A549 (cell line): ENCODE data around the gene ADAM12.

Experiments
- MYC ChIP-seq: IDR thresholded peaks from 2 replicates; pipeline ENCODE4 v1.6.1; 2012; ENCODE audit warnings: mild to moderate bottlenecking, inconsistent platforms, low read length, improper control_type of control experiment, borderline replicate concordance
- RAD21 ChIP-seq, 2 experiments: fragments of >200 bp in 1 of 2; sonication (Bioruptor Twin) in 1 of 2; formaldehyde crosslinking in 1 of 2; IDR thresholded peaks in 1 of 2; conservative IDR thresholded peaks in 1 of 2; 2 replicates in 1 of 2; 3 replicates in 1 of 2; pipeline ENCODE4 v1.6.1; 2012 to 2018; ENCODE audit warnings: inconsistent platforms in 1 of 2
- ZFP36 ChIP-seq: fragments of 450-650 bp; IDR thresholded peaks from 2 replicates; pipeline ENCODE4 v1.6.1; 2014; ENCODE audit warnings: borderline replicate concordance; ENCODE audit not compliant: partially characterized antibody
- TF ChIP-seq, protein P1 (sequence below): fragments of >200 bp; sonication (Bioruptor Twin); formaldehyde crosslinking; IDR thresholded peaks from 3 replicates; pipeline ENCODE4 v1.5.1; 2016

DNA sequence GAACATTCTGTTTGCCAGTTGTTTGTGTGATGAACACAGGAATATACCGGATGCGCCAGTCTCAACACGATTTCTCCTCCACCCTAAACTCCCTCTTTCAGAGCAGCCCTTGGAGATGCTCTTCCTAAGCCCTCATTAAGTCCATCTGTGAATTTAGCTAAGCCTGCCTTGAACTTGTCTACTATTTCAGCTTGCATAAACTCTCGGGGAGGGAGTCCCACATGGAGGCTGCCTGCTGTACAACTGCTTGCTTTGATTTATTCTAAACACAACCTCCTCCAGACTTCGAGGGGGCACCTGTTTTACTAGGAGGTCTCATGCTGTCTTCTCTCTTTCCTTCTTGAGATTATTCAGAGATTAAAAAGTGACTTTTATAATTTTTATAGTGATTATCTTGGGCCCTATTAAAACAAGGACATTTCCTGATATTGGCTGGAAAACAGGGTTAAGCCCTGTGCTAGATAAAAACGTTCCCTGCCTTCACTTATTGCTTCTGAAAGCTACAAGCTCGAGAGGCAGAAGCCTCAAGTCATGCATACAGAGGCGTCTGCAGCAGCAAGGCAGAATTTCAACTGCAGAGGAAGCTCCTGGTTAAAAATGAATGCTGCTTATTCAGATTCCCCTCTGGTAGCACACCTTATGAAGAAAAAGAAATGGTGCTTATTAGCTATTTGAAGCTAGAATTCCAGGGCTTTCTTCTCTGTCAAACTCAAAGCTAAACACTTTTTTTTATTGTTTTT lies 317.6 kb downstream of the ADAM12 start:
- TF ChIP-seq MYC (no peak), ZFP36 (no peak), RAD21 (conservative IDR thresholded peaks at IDR 0.05 in 1 of 2, IDR thresholded peaks at IDR 0.05 in 1 of 2) (no peak)
- TF ChIP-seq, protein P1, sequence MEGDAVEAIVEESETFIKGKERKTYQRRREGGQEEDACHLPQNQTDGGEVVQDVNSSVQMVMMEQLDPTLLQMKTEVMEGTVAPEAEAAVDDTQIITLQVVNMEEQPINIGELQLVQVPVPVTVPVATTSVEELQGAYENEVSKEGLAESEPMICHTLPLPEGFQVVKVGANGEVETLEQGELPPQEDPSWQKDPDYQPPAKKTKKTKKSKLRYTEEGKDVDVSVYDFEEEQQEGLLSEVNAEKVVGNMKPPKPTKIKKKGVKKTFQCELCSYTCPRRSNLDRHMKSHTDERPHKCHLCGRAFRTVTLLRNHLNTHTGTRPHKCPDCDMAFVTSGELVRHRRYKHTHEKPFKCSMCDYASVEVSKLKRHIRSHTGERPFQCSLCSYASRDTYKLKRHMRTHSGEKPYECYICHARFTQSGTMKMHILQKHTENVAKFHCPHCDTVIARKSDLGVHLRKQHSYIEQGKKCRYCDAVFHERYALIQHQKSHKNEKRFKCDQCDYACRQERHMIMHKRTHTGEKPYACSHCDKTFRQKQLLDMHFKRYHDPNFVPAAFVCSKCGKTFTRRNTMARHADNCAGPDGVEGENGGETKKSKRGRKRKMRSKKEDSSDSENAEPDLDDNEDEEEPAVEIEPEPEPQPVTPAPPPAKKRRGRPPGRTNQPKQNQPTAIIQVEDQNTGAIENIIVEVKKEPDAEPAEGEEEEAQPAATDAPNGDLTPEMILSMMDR = no peak
